GM12878 (cell line): Measurements from ENCODE around the gene PRKCE. TPM values are rescaled to one million over a fixed set of nuclear protein-coding genes. Genes with fewer than 3 reads are reported as not detected.

Source experiments
- ATAC-seq: fragments of 200-7000 bp; cut with Tn5 transposase; 3 replicates; pipeline ENCODE4 v1.9.1; 2020; ENCODE audit warnings: mild to moderate bottlenecking, moderate library complexity
- BruUV-seq: library from RNA; stranded (reverse); fragments of 400-500 nt; replicated peaks from 2 replicates; lab custom pipeline; 2021; lab: Mats Ljungman, UMichigan
- CTCF ChIA-PET: fragments of 300-600 bp; sonication (Branson Sonifier 250); formaldehyde crosslinking; extraction: SDS; loops from one replicate; lab custom pipeline; 2021; ENCODE audit warnings: inconsistent platforms; lab: Yijun Ruan, JAX
- POLR2A ChIA-PET: fragments of 350-600 bp; formaldehyde crosslinking; extraction: SDS; loops from one replicate; lab custom pipeline; 2021; ENCODE audit warnings: inconsistent platforms; lab: Charles Lee
- RAD21 ChIA-PET: fragments of 300-600 bp; sonication (Branson Sonifier 250); formaldehyde crosslinking; loops from one replicate; lab custom pipeline; 2023; ENCODE audit warnings: antibody characterized with exemption; ENCODE audit not compliant: unreplicated experiment; lab: Charles Lee
- SMC1A ChIA-PET: fragments of 300-600 bp; sonication (Branson Sonifier 250); formaldehyde crosslinking; loops from one replicate; lab custom pipeline; 2023; ENCODE audit not compliant: unreplicated experiment, uncharacterized antibody; lab: Charles Lee
- DNase-seq: peaks from one replicate; pipeline ENCODE4 v3.0.0-alpha.2; 2011; ENCODE audit warnings: low read depth, low spot score
- FAIRE-seq: peaks from 3 replicates; lab custom pipeline; 2011; peaks lifted over from hg19 to GRCh38; lab: Jason Lieb, UNC
- H2AFZ ChIP-seq: 2 replicates; pipeline ENCODE4 v1.6.0; 2011; ENCODE audit warnings: low read depth, low read length, control low read depth; ENCODE audit not compliant: control insufficient read depth
- H3K27ac ChIP-seq: 2 replicates; pipeline ENCODE4 v1.5.1; 2011; ENCODE audit warnings: control low read depth; ENCODE audit not compliant: control insufficient read depth, insufficient read depth
- H3K27me3 ChIP-seq, 2 experiments: replicated peaks in 1 of 2; 2 replicates each; pipeline versions ENCODE4 v1.6.0 to v1.6.1; 2011; ENCODE audit warnings: low read length in 1 of 2; ENCODE audit not compliant: control insufficient read depth in 2 of 2, insufficient read depth in 2 of 2
- H3K36me3 ChIP-seq, 2 experiments: 2 replicates each; pipeline ENCODE4 v1.5.1; 2011; ENCODE audit warnings: low read length in 1 of 2; ENCODE audit not compliant: control insufficient read depth in 2 of 2, insufficient read depth in 2 of 2
- H3K4me1 ChIP-seq: 2 replicates; pipeline ENCODE4 v1.6.1; 2011; ENCODE audit warnings: mild to moderate bottlenecking, low read length, moderate library complexity, mixed read lengths; ENCODE audit not compliant: control insufficient read depth, insufficient read depth
- H3K4me2 ChIP-seq: 2 replicates; pipeline ENCODE4 v1.6.0; 2011; ENCODE audit warnings: control low read depth; ENCODE audit not compliant: control insufficient read depth, insufficient read depth
- H3K4me3 ChIP-seq: fragments of 200-600 bp; sonication (generic); 2 replicates; pipeline ENCODE4 v1.5.1; 2016
- H3K79me2 ChIP-seq: 2 replicates; pipeline ENCODE4 v1.6.0; 2011; ENCODE audit warnings: low read length; ENCODE audit not compliant: control insufficient read depth, insufficient read depth
- H3K9ac ChIP-seq: 2 replicates; pipeline ENCODE4 v1.8.0; 2011; ENCODE audit warnings: low read length, control low read depth, mixed read lengths; ENCODE audit not compliant: control insufficient read depth, insufficient read depth
- H3K9me3 ChIP-seq: replicated peaks from 3 replicates; pipeline ENCODE4 v1.5.1; 2011; ENCODE audit warnings: mild to moderate bottlenecking, low read length; ENCODE audit not compliant: control insufficient read depth, insufficient read depth
- H4K20me1 ChIP-seq: 2 replicates; pipeline ENCODE4 v1.6.0; 2011; ENCODE audit not compliant: control insufficient read depth, insufficient read depth
- BACH1 ChIP-seq: fragments of 450-650 bp; IDR thresholded peaks from 2 replicates; pipeline ENCODE4 v1.6.1; 2017; ENCODE audit warnings: mild to moderate bottlenecking, borderline replicate concordance
- CHD4 ChIP-seq: fragments of 200-600 bp; sonication (generic); IDR thresholded peaks from 2 replicates; pipeline ENCODE4 v1.6.1; 2016; ENCODE audit warnings: mild to moderate bottlenecking
- DPF2 ChIP-seq: fragments of 450-650 bp; IDR thresholded peaks from 2 replicates; pipeline ENCODE4 v1.6.1; 2017; ENCODE audit warnings: mild to moderate bottlenecking
- EP300 ChIP-seq, 2 experiments: fragments of 150-350 bp in 1 of 2; IDR thresholded peaks; 2 replicates each; pipeline ENCODE4 v1.6.1; 2011 to 2012; ENCODE audit warnings: low read depth in 2 of 2, low read length in 2 of 2, borderline replicate concordance in 1 of 2, improper control_type of control experiment in 1 of 2, inconsistent platforms in 1 of 2; ENCODE audit not compliant: control insufficient read depth in 1 of 2
- GABPA ChIP-seq: IDR thresholded peaks from 2 replicates; pipeline ENCODE4 v1.6.1; 2014; ENCODE audit warnings: antibody characterized with exemption, low read depth, mild to moderate bottlenecking, inconsistent platforms
- KAT2A ChIP-seq: conservative IDR thresholded peaks from 2 replicates; pipeline ENCODE4 v1.6.1; 2011; ENCODE audit warnings: low read depth, low read length; ENCODE audit not compliant: control insufficient read depth
- KDM1A ChIP-seq: fragments of 200-600 bp; sonication (generic); IDR thresholded peaks from 2 replicates; pipeline ENCODE4 v1.6.1; 2016; ENCODE audit warnings: borderline replicate concordance
- MLLT1 ChIP-seq: fragments of 450-650 bp; IDR thresholded peaks from 2 replicates; pipeline ENCODE4 v1.6.1; 2016; ENCODE audit warnings: mild to moderate bottlenecking
- NR2C1 ChIP-seq: fragments of 450-650 bp; IDR thresholded peaks from 2 replicates; pipeline ENCODE4 v1.6.1; 2017; ENCODE audit warnings: antibody characterized with exemption, mild to moderate bottlenecking, moderate library complexity
- NR2F1 ChIP-seq: fragments of 450-650 bp; conservative IDR thresholded peaks from 2 replicates; pipeline ENCODE4 v1.6.1; 2017; ENCODE audit warnings: mild to moderate bottlenecking
- PML ChIP-seq: IDR thresholded peaks from 2 replicates; pipeline ENCODE4 v1.6.1; 2012; ENCODE audit warnings: low read length, inconsistent platforms
- POLR2AphosphoS5 ChIP-seq: IDR thresholded peaks from 2 replicates; pipeline ENCODE4 v1.6.1; 2011; ENCODE audit warnings: mild to moderate bottlenecking, low read length, inconsistent platforms
- RAD21 ChIP-seq: IDR thresholded peaks from 2 replicates; pipeline ENCODE4 v1.6.1; 2011; ENCODE audit warnings: mild to moderate bottlenecking, low read depth, low read length, moderate library complexity; ENCODE audit not compliant: insufficient read depth
- RB1 ChIP-seq: fragments of 450-650 bp; formaldehyde crosslinking; IDR thresholded peaks from 2 replicates; pipeline ENCODE4 v1.6.1; 2017; ENCODE audit warnings: mild to moderate bottlenecking, borderline replicate concordance
- RBBP5 ChIP-seq: fragments of 200-600 bp; sonication (generic); conservative IDR thresholded peaks from 2 replicates; pipeline ENCODE4 v1.6.1; 2016
- SREBF1 ChIP-seq: IDR thresholded peaks from 2 replicates; pipeline ENCODE4 v1.6.1; 2012; ENCODE audit warnings: mild to moderate bottlenecking, low read length
- ZBTB33 ChIP-seq: fragments of 450-650 bp; IDR thresholded peaks from 2 replicates; pipeline ENCODE4 v1.6.1; 2017; ENCODE audit warnings: mild to moderate bottlenecking
- WGBS: methylation state at CpG from one replicate; pipeline ENCODE4 v1.1.6; 2016; ENCODE audit warnings: low lambda C conversion rate; ENCODE audit not compliant: insufficient replicate concordance, insufficient coverage; ENCODE audit errors: missing lambda C conversion rate; 5-methylcytosine and 5-hydroxymethylcytosine counted together
- in situ Hi-C: fragments of 300-500 bp; cut with MboI; formaldehyde crosslinking; loops from 9 replicates; pipeline ENCODE4 v1.14.3; 2018; ENCODE audit warnings: mixed read lengths
- intact Hi-C: fragments of 100-400 bp; cut with micrococcal nuclease; formaldehyde crosslinking; loops from one replicate; pipeline ENCODE4 v1.14.2; 2022; ENCODE audit not compliant: unreplicated experiment
- polyA plus RNA-seq, 11 experiments: library from polyadenylated mRNA; depleted of rRNA in 4 of 11; unstranded in 6 of 11; stranded (reverse) in 5 of 11; fragments of >200 nt; fragmentation: Nextera tagmentation in 4 of 11; fragmentation: Illumina TruSeq in 1 of 11; extraction: Ambion mirVana in 4 of 11; extraction: Trizol in 1 of 11; gene quantifications; 1 replicate in 1 of 11; 2 replicates in 10 of 11; pipeline versions ENCODE4 v1.2.1 to v1.2.3, GENCODE V29; 2011 to 2016; ENCODE audit warnings: inconsistent platforms in 2 of 11, missing spikeins in 2 of 11, low read depth in 1 of 11
- total RNA-seq, 4 experiments: library from RNA; depleted of rRNA in 3 of 4; stranded (reverse); fragments of >200 nt in 3 of 4; fragmentation: Illumina TruSeq in 1 of 4; extraction: Trizol in 1 of 4; gene quantifications; 2 replicates each; pipeline versions ENCODE4 v1.2.1 to v1.2.3, GENCODE V29; 2013 to 2021
- TF ChIP-seq, protein P1 (sequence below): fragments of 450-650 bp; IDR thresholded peaks from 2 replicates; pipeline ENCODE4 v1.6.1; 2017; ENCODE audit warnings: antibody characterized with exemption, mild to moderate bottlenecking, moderate library complexity
- TF ChIP-seq, protein P2 (sequence below): IDR thresholded peaks from 2 replicates; pipeline ENCODE4 v1.6.1; 2012; ENCODE audit warnings: low read depth, low read length, improper control_type of control experiment

The PRKCE gene
- total and polyA plus RNA-seq, 10 of the 15 experiments (the other 5 are each of a cell fraction or from before 2014, with no cell fraction given): 2.6 to 28.2 (median 11.3) TPM

DNA sequence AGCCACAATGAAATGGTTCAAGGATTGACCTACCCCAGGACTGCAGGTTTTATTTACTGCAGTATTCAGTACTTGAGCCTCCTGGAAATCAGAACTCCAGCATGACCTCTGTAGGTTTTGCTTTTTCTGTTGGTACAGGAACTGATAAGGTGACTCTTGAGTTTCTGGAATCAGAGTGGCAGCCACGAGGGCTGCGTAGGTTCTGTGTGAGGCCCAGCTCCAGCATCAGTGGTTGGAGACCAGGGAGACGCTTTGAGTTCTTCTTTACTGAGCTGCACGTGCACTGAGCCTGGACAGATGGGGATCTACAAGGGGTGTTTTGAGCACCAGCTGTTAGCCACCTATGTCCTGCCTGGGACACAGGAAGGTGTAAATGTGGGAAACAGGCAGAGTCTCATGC, 423.0 kb downstream of the PRKCE start:
- SMC1A ChIA-PET: interaction anchor here (0.8 to 5.0 kb wide), 3 partner anchors 10 to 14 kb away, joined by 3 to 22 read pairs (median 3); no protein-coding TSS in a partner anchor
- H4K20me1 ChIP-seq: no peaks in the 10 kb centered on the region
- H3K79me2 ChIP-seq: no peaks in the 10 kb centered on the region
- DNase-seq: no peak
- no peak for ATAC-seq
- 63% methylated on average over 4 of the region's 4 CpGs for WGBS
- CTCF ChIA-PET: interaction anchor here (1.6 to 5.0 kb wide), 2 partner anchors 9 to 11 kb away, joined by 5 to 35 read pairs; no protein-coding TSS in a partner anchor
- no peaks in the 10 kb centered on the region for H3K36me3 ChIP-seq
- TF ChIP-seq KAT2A: no peak
- no peak for TF ChIP-seq DPF2
- no peak for TF ChIP-seq GABPA
- TF ChIP-seq, protein P1, sequence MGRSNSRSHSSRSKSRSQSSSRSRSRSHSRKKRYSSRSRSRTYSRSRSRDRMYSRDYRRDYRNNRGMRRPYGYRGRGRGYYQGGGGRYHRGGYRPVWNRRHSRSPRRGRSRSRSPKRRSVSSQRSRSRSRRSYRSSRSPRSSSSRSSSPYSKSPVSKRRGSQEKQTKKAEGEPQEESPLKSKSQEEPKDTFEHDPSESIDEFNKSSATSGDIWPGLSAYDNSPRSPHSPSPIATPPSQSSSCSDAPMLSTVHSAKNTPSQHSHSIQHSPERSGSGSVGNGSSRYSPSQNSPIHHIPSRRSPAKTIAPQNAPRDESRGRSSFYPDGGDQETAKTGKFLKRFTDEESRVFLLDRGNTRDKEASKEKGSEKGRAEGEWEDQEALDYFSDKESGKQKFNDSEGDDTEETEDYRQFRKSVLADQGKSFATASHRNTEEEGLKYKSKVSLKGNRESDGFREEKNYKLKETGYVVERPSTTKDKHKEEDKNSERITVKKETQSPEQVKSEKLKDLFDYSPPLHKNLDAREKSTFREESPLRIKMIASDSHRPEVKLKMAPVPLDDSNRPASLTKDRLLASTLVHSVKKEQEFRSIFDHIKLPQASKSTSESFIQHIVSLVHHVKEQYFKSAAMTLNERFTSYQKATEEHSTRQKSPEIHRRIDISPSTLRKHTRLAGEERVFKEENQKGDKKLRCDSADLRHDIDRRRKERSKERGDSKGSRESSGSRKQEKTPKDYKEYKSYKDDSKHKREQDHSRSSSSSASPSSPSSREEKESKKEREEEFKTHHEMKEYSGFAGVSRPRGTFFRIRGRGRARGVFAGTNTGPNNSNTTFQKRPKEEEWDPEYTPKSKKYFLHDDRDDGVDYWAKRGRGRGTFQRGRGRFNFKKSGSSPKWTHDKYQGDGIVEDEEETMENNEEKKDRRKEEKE: no peak
- TF ChIP-seq RBBP5: no peak
- no peak for TF ChIP-seq CHD4
- TF ChIP-seq RB1: no peak
- TF ChIP-seq POLR2AphosphoS5: no peak
- TF ChIP-seq EP300 (IDR thresholded peaks at IDR 0.05; ENCODE audit: borderline replicate concordance in 1 of 2, control insufficient read depth in 1 of 2, low read depth in 2 of 2, low read length in 2 of 2): no peak
- TF ChIP-seq PML: no peak
- TF ChIP-seq NR2C1: no peak
- TF ChIP-seq SREBF1: no peak
- no peak for TF ChIP-seq ZBTB33
- no peak for TF ChIP-seq KDM1A
- no peak for TF ChIP-seq BACH1
- TF ChIP-seq, protein P2, sequence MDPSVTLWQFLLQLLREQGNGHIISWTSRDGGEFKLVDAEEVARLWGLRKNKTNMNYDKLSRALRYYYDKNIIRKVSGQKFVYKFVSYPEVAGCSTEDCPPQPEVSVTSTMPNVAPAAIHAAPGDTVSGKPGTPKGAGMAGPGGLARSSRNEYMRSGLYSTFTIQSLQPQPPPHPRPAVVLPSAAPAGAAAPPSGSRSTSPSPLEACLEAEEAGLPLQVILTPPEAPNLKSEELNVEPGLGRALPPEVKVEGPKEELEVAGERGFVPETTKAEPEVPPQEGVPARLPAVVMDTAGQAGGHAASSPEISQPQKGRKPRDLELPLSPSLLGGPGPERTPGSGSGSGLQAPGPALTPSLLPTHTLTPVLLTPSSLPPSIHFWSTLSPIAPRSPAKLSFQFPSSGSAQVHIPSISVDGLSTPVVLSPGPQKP: no peak
- TF ChIP-seq NR2F1: no peak
- no peak for TF ChIP-seq MLLT1
- TF ChIP-seq RAD21: no peak
- RAD21 ChIA-PET: interaction anchor here (0.9 kb wide), 1 partner anchor 234 kb away, joined by 3 read pairs; no protein-coding TSS in a partner anchor
- H2AFZ ChIP-seq: no peak overlapping the region
- intact Hi-C loops (no loop called here), in situ Hi-C loops (no loop called here)
- H3K4me1 ChIP-seq: no peaks in the 10 kb centered on the region
- no peaks in the 10 kb centered on the region for H3K27me3 ChIP-seq
- no peak overlapping the region for H3K27ac ChIP-seq
- no peaks in the 10 kb centered on the region for H3K9me3 ChIP-seq
- POLR2A ChIA-PET: interaction anchor here (1.1 kb wide), 1 partner anchor 23 kb away, joined by 5 read pairs; no protein-coding TSS in a partner anchor
- FAIRE-seq: no peak
- no peak overlapping the region for H3K4me2 ChIP-seq
- H3K4me3 ChIP-seq: no peak overlapping the region
- H3K9ac ChIP-seq: no peak overlapping the region
- no TSS peak for BruUV-seq
